ENCODE data around the gene USH2A.

Gene USH2A

DNA sequence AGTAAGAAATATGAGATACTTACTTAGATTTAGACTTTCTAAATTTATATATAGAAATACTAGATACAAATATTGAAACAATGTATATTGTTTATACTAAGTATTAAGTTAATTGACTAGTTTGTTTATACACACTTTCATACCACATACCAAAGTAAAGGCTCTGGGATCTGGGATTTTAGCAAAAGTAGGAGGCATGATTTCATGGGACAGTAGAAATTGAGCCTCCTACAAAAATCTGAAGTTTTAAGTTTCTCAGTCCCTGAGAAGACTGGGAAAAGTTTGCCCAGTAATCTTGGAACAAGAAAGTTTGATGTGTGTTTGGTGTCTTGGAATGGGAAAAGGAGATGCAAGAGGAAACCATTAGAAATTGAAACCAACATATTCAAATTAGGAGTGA is 825.3 kb downstream of the USH2A start:
- peaks cover 3 to 10% of the 10 kb centered on the region in 2 experiments; a peak in 2 of 3 replicates for H3K36me3 ChIP-seq (ENCODE audit: control insufficient read depth in 2 of 2, insufficient read depth in 1 of 2, low read length in 2 of 2)
- ChIA-PET CTCF (no interaction called here), POLR2A (no interaction called here)
- H3K27ac ChIP-seq (ENCODE audit: extremely low read depth, low read depth, low read length), result no peak overlapping the region
- TF ChIP-seq, protein P1, sequence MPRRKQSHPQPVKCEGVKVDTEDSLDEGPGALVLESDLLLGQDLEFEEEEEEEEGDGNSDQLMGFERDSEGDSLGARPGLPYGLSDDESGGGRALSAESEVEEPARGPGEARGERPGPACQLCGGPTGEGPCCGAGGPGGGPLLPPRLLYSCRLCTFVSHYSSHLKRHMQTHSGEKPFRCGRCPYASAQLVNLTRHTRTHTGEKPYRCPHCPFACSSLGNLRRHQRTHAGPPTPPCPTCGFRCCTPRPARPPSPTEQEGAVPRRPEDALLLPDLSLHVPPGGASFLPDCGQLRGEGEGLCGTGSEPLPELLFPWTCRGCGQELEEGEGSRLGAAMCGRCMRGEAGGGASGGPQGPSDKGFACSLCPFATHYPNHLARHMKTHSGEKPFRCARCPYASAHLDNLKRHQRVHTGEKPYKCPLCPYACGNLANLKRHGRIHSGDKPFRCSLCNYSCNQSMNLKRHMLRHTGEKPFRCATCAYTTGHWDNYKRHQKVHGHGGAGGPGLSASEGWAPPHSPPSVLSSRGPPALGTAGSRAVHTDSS (tag by site-specific recombination; IDR thresholded peaks at IDR 0.05), result no peak
- TF ChIP-seq GLIS1 (tag by site-specific recombination; IDR thresholded peaks at IDR 0.05) (no peak), ZNF174 (tag by site-specific recombination; IDR thresholded peaks at IDR 0.05) (no peak), ZNF169 (tag by site-specific recombination; IDR thresholded peaks at IDR 0.05) (no peak), MYNN (tag by site-specific recombination; IDR thresholded peaks at IDR 0.05; ENCODE audit: borderline replicate concordance) (no peak), ZNF354C (tag by site-specific recombination; IDR thresholded peaks at IDR 0.05; ENCODE audit: borderline replicate concordance, low read depth) (no peak), YY2 (tag by site-specific recombination; IDR thresholded peaks at IDR 0.05) (no peak), EGR2 (tag by site-specific recombination; IDR thresholded peaks at IDR 0.05; ENCODE audit: low read depth) (no peak), ZNF837 (tag by site-specific recombination; IDR thresholded peaks at IDR 0.05) (no peak), ZNF629 (tag by site-specific recombination; IDR thresholded peaks at IDR 0.05) (no peak), SP7 (tag by site-specific recombination; IDR thresholded peaks at IDR 0.05) (no peak), ZNF211 (tag by site-specific recombination; IDR thresholded peaks at IDR 0.05; ENCODE audit: low read depth) (no peak)
- TF ChIP-seq, protein P2, sequence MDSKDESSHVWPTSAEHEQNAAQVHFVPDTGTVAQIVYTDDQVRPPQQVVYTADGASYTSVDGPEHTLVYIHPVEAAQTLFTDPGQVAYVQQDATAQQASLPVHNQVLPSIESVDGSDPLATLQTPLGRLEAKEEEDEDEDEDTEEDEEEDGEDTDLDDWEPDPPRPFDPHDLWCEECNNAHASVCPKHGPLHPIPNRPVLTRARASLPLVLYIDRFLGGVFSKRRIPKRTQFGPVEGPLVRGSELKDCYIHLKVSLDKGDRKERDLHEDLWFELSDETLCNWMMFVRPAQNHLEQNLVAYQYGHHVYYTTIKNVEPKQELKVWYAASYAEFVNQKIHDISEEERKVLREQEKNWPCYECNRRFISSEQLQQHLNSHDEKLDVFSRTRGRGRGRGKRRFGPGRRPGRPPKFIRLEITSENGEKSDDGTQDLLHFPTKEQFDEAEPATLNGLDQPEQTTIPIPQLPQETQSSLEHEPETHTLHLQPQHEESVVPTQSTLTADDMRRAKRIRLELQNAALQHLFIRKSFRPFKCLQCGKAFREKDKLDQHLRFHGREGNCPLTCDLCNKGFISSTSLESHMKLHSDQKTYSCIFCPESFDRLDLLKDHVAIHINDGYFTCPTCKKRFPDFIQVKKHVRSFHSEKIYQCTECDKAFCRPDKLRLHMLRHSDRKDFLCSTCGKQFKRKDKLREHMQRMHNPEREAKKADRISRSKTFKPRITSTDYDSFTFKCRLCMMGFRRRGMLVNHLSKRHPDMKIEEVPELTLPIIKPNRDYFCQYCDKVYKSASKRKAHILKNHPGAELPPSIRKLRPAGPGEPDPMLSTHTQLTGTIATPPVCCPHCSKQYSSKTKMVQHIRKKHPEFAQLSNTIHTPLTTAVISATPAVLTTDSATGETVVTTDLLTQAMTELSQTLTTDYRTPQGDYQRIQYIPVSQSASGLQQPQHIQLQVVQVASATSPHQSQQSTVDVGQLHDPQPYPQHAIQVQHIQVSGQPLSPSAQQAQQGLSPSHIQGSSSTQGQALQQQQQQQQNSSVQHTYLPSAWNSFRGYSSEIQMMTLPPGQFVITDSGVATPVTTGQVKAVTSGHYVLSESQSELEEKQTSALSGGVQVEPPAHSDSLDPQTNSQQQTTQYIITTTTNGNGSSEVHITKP (tag by site-specific recombination; IDR thresholded peaks at IDR 0.05), result no peak
- H3K4me1 ChIP-seq (ENCODE audit: control insufficient read depth, insufficient read depth, low read length), result peaks cover 21% of the 10 kb centered on the region
- no peaks in the 10 kb centered on the region for H3K9me3 ChIP-seq (ENCODE audit: control insufficient read depth, insufficient read depth, low read depth, low read length)
- H3K4me3 ChIP-seq (ENCODE audit: low read depth, low read length), result no peak overlapping the region

DNA sequence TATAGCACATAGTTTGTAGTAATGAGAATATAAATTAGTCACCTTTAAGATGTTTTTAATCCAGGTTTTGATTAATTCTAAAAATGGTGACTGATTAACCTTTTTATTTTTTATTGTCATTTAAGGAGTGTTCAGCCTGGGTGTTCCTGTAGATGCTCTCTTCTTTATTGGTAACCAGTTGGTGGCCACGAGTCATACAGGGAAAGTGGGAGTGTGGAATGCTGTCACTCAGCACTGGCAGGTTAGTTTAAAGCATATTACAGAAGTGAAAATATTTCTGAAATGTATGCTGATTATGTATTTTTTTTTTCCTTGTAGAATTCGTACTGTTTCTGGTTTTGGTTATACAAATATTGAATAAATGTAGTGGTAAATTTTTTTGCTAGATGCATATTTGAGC is 828.0 kb downstream of the USH2A start:
- peaks cover 0 to 10% of the 10 kb centered on the region in 2 experiments; a peak in 1 of 3 replicates for H3K36me3 ChIP-seq (ENCODE audit: control insufficient read depth in 2 of 2, insufficient read depth in 1 of 2, low read length in 2 of 2)
- CTCF ChIA-PET, result no interaction called here
- no peak overlapping the region for H3K27ac ChIP-seq (ENCODE audit: extremely low read depth, low read depth, low read length)
- no peaks in the 10 kb centered on the region for H3K9me3 ChIP-seq (ENCODE audit: control insufficient read depth, insufficient read depth, low read depth, low read length)
- H3K4me1 ChIP-seq (ENCODE audit: control insufficient read depth, insufficient read depth, low read length), result peaks cover 17% of the 10 kb centered on the region
- POLR2A ChIA-PET, result no interaction called here
- no peak overlapping the region for H3K4me3 ChIP-seq (ENCODE audit: low read depth, low read length)
- TF ChIP-seq, protein P3, sequence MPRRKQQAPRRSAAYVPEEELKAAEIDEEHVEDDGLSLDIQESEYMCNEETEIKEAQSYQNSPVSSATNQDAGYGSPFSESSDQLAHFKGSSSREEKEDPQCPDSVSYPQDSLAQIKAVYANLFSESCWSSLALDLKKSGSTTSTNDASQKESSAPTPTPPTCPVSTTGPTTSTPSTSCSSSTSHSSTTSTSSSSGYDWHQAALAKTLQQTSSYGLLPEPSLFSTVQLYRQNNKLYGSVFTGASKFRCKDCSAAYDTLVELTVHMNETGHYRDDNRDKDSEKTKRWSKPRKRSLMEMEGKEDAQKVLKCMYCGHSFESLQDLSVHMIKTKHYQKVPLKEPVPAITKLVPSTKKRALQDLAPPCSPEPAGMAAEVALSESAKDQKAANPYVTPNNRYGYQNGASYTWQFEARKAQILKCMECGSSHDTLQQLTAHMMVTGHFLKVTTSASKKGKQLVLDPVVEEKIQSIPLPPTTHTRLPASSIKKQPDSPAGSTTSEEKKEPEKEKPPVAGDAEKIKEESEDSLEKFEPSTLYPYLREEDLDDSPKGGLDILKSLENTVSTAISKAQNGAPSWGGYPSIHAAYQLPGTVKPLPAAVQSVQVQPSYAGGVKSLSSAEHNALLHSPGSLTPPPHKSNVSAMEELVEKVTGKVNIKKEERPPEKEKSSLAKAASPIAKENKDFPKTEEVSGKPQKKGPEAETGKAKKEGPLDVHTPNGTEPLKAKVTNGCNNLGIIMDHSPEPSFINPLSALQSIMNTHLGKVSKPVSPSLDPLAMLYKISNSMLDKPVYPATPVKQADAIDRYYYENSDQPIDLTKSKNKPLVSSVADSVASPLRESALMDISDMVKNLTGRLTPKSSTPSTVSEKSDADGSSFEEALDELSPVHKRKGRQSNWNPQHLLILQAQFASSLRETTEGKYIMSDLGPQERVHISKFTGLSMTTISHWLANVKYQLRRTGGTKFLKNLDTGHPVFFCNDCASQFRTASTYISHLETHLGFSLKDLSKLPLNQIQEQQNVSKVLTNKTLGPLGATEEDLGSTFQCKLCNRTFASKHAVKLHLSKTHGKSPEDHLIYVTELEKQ (tag by site-specific recombination; IDR thresholded peaks at IDR 0.05; ENCODE audit: borderline replicate concordance), result no peak
- no peak for TF ChIP-seq ZNF555 (tag by site-specific recombination; conservative IDR thresholded peaks at IDR 0.05)
- no peak for TF ChIP-seq ZNF585B (tag by site-specific recombination; IDR thresholded peaks at IDR 0.05)
- TF ChIP-seq, protein P4, sequence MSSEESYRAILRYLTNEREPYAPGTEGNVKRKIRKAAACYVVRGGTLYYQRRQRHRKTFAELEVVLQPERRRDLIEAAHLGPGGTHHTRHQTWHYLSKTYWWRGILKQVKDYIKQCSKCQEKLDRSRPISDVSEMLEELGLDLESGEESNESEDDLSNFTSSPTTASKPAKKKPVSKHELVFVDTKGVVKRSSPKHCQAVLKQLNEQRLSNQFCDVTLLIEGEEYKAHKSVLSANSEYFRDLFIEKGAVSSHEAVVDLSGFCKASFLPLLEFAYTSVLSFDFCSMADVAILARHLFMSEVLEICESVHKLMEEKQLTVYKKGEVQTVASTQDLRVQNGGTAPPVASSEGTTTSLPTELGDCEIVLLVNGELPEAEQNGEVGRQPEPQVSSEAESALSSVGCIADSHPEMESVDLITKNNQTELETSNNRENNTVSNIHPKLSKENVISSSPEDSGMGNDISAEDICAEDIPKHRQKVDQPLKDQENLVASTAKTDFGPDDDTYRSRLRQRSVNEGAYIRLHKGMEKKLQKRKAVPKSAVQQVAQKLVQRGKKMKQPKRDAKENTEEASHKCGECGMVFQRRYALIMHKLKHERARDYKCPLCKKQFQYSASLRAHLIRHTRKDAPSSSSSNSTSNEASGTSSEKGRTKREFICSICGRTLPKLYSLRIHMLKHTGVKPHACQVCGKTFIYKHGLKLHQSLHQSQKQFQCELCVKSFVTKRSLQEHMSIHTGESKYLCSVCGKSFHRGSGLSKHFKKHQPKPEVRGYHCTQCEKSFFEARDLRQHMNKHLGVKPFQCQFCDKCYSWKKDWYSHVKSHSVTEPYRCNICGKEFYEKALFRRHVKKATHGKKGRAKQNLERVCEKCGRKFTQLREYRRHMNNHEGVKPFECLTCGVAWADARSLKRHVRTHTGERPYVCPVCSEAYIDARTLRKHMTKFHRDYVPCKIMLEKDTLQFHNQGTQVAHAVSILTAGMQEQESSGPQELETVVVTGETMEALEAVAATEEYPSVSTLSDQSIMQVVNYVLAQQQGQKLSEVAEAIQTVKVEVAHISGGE (tag by site-specific recombination; conservative IDR thresholded peaks at IDR 0.05; ENCODE audit: low read depth), result no peak
- no peak for TF ChIP-seq ZNF24 (tag by site-specific recombination; IDR thresholded peaks at IDR 0.05)
- no peak for TF ChIP-seq ZBTB17 (tag by site-specific recombination; IDR thresholded peaks at IDR 0.05)
- TF ChIP-seq RBAK (tag by site-specific recombination; IDR thresholded peaks at IDR 0.05), result no peak
- TF ChIP-seq ZNF654 (tag by site-specific recombination; IDR thresholded peaks at IDR 0.05; ENCODE audit: low read depth), result no peak
- no peak for TF ChIP-seq ZFP3 (tag by site-specific recombination; IDR thresholded peaks at IDR 0.05; ENCODE audit: low read depth)
- no peak for TF ChIP-seq ZNF146 (tag by site-specific recombination; IDR thresholded peaks at IDR 0.05)
- no peak for TF ChIP-seq ZNF391 (tag by site-specific recombination; IDR thresholded peaks at IDR 0.05; ENCODE audit: borderline replicate concordance, low read depth)
- no peak for TF ChIP-seq GLI2 (tag by site-specific recombination; IDR thresholded peaks at IDR 0.05; ENCODE audit: borderline replicate concordance, low read depth)

Data from HEK293 (cell line).